ENCODE results near the gene POT1. TPM values are rescaled to one million over a fixed set of nuclear protein-coding genes. Genes with fewer than 3 reads are reported as not detected.

POT1 gene
- total and polyA plus RNA-seq, 2 experiments from 2014 or later, result 12.0 to 40.4 TPM

DNA sequence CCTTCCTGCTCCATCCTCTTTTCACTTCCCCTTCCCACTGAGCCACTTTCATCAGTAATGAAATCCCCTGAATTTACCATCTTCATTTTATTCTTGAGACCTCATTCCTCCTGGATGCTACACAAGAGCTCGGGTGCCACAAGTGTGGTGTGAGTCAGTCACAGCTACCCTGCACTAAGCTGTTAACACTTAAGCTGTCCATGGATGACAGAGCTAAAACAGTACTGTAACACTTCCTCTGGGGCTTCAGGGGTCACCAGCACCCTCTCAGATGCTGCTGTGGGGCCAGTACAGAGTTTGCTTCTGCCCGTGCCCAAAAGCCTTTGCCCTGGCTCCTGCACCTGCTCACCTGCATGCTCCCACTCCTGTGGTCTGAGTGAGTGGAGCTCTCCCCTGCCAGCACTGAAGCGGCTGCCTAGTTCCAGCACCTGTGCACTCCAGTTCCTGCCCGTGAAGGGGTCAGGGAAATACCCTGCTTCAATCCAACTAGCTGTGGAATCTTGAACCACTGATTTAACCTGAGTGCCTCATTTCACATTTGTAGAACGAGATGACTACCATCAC lies 71.9 kb downstream of the POT1 start:
- Mint-ChIP-seq H3K27ac (no peak overlapping the region), H3K27me3 (ENCODE audit: insufficient read depth, low read depth, poor library complexity) (no peaks in the 10 kb centered on the region), H3K36me3 (ENCODE audit: low read depth) (peaks cover 19% of the 10 kb centered on the region; the same call in 2 of the 3 replicates), H3K4me1 (no peaks in the 10 kb centered on the region), H3K4me3 (no peak overlapping the region), H3K9me3 (peaks cover 12% of the 10 kb centered on the region; the same call in 2 of the 3 replicates)
- H3K4me3 ChIP-seq, result no peak overlapping the region
- no peaks in the 10 kb centered on the region for H3K9me2 ChIP-seq (ENCODE audit: insufficient read depth)
- TF ChIP-seq CTCF (conservative IDR thresholded peaks at IDR 0.05; ENCODE audit: low read depth in 2 of 2) (no peak), ZNF114 (CRISPR knock-in tag; IDR thresholded peaks at IDR 0.05) (no peak), NANOG (IDR thresholded peaks at IDR 0.05; ENCODE audit: borderline replicate concordance) (no peak), EZH2phosphoT487 (IDR thresholded peaks at IDR 0.05; ENCODE audit: unreplicated experiment) (no peak), ETS1 (IDR thresholded peaks at IDR 0.05) (no peak), EZH2 (IDR thresholded peaks at IDR 0.05; ENCODE audit: low read depth, unreplicated experiment) (no peak), ZNF462 (CRISPR knock-in tag; IDR thresholded peaks at IDR 0.05) (no peak), CREB1 (CRISPR knock-in tag; IDR thresholded peaks at IDR 0.05; ENCODE audit: low read depth) (no peak), ZNF331 (CRISPR knock-in tag; IDR thresholded peaks at IDR 0.05; ENCODE audit: low read depth) (no peak), POLR2AphosphoS5 (IDR thresholded peaks at IDR 0.05; ENCODE audit: low read depth) (no peak)
- TF ChIP-seq, protein P1, sequence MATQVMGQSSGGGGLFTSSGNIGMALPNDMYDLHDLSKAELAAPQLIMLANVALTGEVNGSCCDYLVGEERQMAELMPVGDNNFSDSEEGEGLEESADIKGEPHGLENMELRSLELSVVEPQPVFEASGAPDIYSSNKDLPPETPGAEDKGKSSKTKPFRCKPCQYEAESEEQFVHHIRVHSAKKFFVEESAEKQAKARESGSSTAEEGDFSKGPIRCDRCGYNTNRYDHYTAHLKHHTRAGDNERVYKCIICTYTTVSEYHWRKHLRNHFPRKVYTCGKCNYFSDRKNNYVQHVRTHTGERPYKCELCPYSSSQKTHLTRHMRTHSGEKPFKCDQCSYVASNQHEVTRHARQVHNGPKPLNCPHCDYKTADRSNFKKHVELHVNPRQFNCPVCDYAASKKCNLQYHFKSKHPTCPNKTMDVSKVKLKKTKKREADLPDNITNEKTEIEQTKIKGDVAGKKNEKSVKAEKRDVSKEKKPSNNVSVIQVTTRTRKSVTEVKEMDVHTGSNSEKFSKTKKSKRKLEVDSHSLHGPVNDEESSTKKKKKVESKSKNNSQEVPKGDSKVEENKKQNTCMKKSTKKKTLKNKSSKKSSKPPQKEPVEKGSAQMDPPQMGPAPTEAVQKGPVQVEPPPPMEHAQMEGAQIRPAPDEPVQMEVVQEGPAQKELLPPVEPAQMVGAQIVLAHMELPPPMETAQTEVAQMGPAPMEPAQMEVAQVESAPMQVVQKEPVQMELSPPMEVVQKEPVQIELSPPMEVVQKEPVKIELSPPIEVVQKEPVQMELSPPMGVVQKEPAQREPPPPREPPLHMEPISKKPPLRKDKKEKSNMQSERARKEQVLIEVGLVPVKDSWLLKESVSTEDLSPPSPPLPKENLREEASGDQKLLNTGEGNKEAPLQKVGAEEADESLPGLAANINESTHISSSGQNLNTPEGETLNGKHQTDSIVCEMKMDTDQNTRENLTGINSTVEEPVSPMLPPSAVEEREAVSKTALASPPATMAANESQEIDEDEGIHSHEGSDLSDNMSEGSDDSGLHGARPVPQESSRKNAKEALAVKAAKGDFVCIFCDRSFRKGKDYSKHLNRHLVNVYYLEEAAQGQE (IDR thresholded peaks at IDR 0.05; ENCODE audit: unreplicated experiment), result no peak
- H3K27me3 ChIP-seq (ENCODE audit: insufficient read depth), result no peaks in the 10 kb centered on the region
- no peaks in the 10 kb centered on the region for H3K36me3 ChIP-seq (ENCODE audit: insufficient read depth)
- H3K4me2 ChIP-seq, result no peak overlapping the region
- H4K20me1 ChIP-seq (replicated peaks; ENCODE audit: insufficient read depth), result no peaks in the 10 kb centered on the region
- no peaks in the 10 kb centered on the region for H3K79me2 ChIP-seq (replicated peaks; ENCODE audit: insufficient read depth)
- H2AFZ ChIP-seq, result no peak overlapping the region
- DNase-seq (ENCODE audit: low spot score) (no peak), ATAC-seq (no peak)
- no peaks in the 10 kb centered on the region for H3K4me1 ChIP-seq (ENCODE audit: insufficient read depth)
- no peaks in the 10 kb centered on the region for H3F3A ChIP-seq (replicated peaks; ENCODE audit: low read depth)
- no peak overlapping the region for H3K27ac ChIP-seq (ENCODE audit: low read depth)

Data from GM23338 (cell line).